H54 (cell line): ENCODE results near the gene CDC42BPG.

Experiments used
- DNase-seq: peaks from one replicate; pipeline ENCODE4 v3.0.0; 2011; ENCODE audit warnings: low spot score, mixed read lengths; ENCODE audit not compliant: insufficient read length
- FAIRE-seq: peaks from 3 replicates; lab custom pipeline; 2011; peaks lifted over from hg19 to GRCh38; lab: Jason Lieb, UNC
- POLR2A ChIP-seq: IDR thresholded peaks from 2 replicates; pipeline ENCODE4 v1.6.1; 2011; ENCODE audit warnings: low read depth, mild to moderate bottlenecking, low read length

Gene CDC42BPG

DNA sequence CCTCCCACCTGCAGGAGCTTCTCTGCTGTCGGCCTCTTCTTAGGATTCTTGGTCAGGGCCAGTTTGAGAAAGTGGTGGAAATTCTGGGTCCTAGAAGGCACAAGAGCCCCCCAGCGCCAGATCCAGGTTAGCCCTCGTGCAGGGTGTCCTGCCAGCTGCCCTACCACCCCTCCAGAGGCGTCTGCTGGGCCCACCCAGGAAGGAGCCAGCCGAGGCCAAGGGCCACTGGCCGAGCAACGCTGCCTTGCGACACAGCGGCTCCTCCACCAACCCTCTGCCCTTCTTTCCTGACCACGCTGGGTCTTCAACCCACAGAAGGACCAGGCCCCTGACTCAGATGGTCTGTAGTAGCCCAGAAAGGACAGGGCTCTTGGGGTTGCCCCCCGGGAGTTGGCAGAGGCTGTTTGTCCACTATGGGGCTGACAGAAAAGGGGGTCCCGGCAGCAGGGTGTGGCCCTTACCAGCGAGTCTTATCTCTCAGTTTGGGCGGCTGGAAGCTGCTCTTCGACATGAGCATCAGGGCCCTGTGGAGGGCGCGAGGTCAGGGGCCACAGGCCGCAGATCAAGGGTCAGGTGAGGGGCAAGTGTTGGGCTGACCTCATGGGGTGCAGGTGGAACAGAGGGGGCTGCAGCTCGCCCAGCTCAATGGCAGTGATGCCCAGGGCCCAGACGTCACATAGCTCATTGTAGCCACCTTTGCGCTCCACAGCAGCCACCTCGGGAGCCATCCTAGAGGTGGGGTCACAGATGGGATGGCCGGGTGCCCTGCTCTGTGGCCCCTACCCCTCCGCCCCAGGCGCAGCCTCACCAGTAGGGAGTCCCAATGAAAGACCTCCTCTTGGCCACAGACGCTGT lies 43.9 kb downstream of the CDC42BPG start:
- no peak for DNase-seq
- FAIRE-seq, result no peak
- no peak for TF ChIP-seq POLR2A

GRCh38 chr11:64799623-64800302 lies 44.7 kb downstream of the CDC42BPG start:
- TF ChIP-seq POLR2A, result no peak
- no peak for DNase-seq
- no peak for FAIRE-seq

DNA sequence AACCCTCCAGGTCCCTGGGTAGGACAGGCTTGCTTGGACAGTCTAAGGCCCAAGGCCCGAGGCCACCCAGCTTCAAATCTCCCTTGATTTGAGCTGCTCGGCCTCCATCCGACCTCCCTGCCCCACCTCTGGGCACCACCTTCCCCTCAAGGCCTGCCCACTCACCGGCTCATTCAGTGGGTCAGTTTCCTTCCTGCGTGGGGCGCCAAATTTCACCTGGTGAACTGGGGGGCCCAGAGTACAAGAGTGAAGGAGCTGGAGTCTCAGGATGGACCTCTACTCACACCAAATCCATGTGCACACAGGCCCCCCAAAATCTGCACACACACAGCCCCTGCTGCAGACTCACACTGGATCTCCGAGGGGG lies 45.2 kb downstream of the CDC42BPG start:
- FAIRE-seq, result no peak
- DNase-seq, result no peak
- no peak for TF ChIP-seq POLR2A

- TF ChIP-seq POLR2A, result no peak
- FAIRE-seq, result no peak
- no peak for DNase-seq
Measured at GRCh38 chr11:64796757-64797541, 47.5 kb downstream of the CDC42BPG start.

GRCh38 chr11:64796047-64796756 lies 48.3 kb downstream of the CDC42BPG start:
- FAIRE-seq (no peak), DNase-seq (no peak)
- TF ChIP-seq POLR2A, result no peak

- no peak for DNase-seq
- no peak for FAIRE-seq
- TF ChIP-seq POLR2A, result no peak
Measured at GRCh38 chr11:64794526-64794925, 49.9 kb downstream of the CDC42BPG start.

- no peak for DNase-seq
- FAIRE-seq, result no peak
- TF ChIP-seq POLR2A, result no peak
Measured at GRCh38 chr11:64793271-64794160, 50.9 kb downstream of the CDC42BPG start.

- FAIRE-seq (no peak), DNase-seq (no peak)
- no peak for TF ChIP-seq POLR2A
Measured at GRCh38 chr11:64792482-64792881, 52.0 kb downstream of the CDC42BPG start.

GRCh38 chr11:64791781-64792291 lies 52.6 kb downstream of the CDC42BPG start:
- DNase-seq (no peak), FAIRE-seq (no peak)
- no peak for TF ChIP-seq POLR2A

- TF ChIP-seq POLR2A, result no peak
- no peak for DNase-seq
- FAIRE-seq, result no peak
Measured at GRCh38 chr11:64790205-64791095, 54.0 kb downstream of the CDC42BPG start.
